CD14-positive monocyte (primary cell): ENCODE results near the gene UBE3A. TPM values are rescaled to one million over a fixed set of nuclear protein-coding genes. Genes with fewer than 3 reads are reported as not detected.
A peak's percentile ranks its signal among the peaks of the same experiment; 100 is the strongest.

Experiments
- DNase-seq, 3 donors: peaks; one replicate each; pipeline ENCODE4 v3.0.0-alpha.2; 2011 to 2022
- H2AFZ ChIP-seq: 2 replicates; pipeline ENCODE4 v1.6.0; 2012; ENCODE audit warnings: mild to moderate bottlenecking, low read depth, low read length, inconsistent platforms; ENCODE audit not compliant: insufficient read depth, poor library complexity, severe bottlenecking
- H3K27ac ChIP-seq, 2 donors: 1 replicate in 1 of 2; 2 replicates in 1 of 2; pipeline ENCODE4 v1.5.1; 2012 to 2013; ENCODE audit warnings: low read length in 2 of 2, control low read depth in 1 of 2, inconsistent platforms in 1 of 2, low read depth in 1 of 2, mild to moderate bottlenecking in 1 of 2
- H3K27me3 ChIP-seq, 2 donors: one replicate each; pipeline versions ENCODE4 v1.6.0 to v1.6.1; 2011 to 2013; ENCODE audit warnings: low read length in 2 of 2; ENCODE audit not compliant: control insufficient read depth in 2 of 2, insufficient read depth in 2 of 2
- H3K36me3 ChIP-seq, 2 donors: replicated peaks in 1 of 2; 1 replicate in 1 of 2; 2 replicates in 1 of 2; pipeline versions ENCODE4 v1.5.1 to v1.6.1; 2012 to 2013; ENCODE audit warnings: low read length in 2 of 2, control low read depth in 1 of 2, inconsistent platforms in 1 of 2, mild to moderate bottlenecking in 1 of 2; ENCODE audit not compliant: insufficient read depth in 2 of 2, control insufficient read depth in 1 of 2
- H3K4me1 ChIP-seq, 2 donors: 1 replicate in 1 of 2; 2 replicates in 1 of 2; pipeline versions ENCODE4 v1.5.1 to v1.6.1; 2012 to 2013; ENCODE audit warnings: low read length in 2 of 2, control low read depth in 1 of 2, inconsistent platforms in 1 of 2, mild to moderate bottlenecking in 1 of 2, moderate library complexity in 1 of 2; ENCODE audit not compliant: insufficient read depth in 2 of 2, control insufficient read depth in 1 of 2
- H3K4me2 ChIP-seq: replicated peaks from 2 replicates; pipeline ENCODE3; 2012; ENCODE audit warnings: low read length, moderate library complexity, mild to moderate bottlenecking; ENCODE audit not compliant: poor library complexity, severe bottlenecking; ENCODE audit errors: extremely low read depth
- H3K4me3 ChIP-seq, 3 experiments: fragments of 200-600 bp in 1 of 3; sonication (generic) in 1 of 3; replicated peaks in 1 of 3; 1 replicate in 2 of 3; 2 replicates in 1 of 3; pipeline ENCODE4 v1.5.1; 2011 to 2013; ENCODE audit warnings: low read length in 3 of 3, mild to moderate bottlenecking in 3 of 3, control low read depth in 2 of 3, low read depth in 2 of 3, inconsistent platforms in 1 of 3, moderate library complexity in 1 of 3
- H3K79me2 ChIP-seq: 2 replicates; pipeline ENCODE4 v1.6.0; 2012; ENCODE audit warnings: mild to moderate bottlenecking, control low read depth, inconsistent platforms, low read length, moderate library complexity; ENCODE audit not compliant: insufficient read depth
- H3K9ac ChIP-seq: 2 replicates; pipeline ENCODE4 v1.6.0; 2017; ENCODE audit warnings: low read length, mild to moderate bottlenecking; ENCODE audit not compliant: insufficient read depth, poor library complexity, severe bottlenecking
- H3K9me3 ChIP-seq, 2 donors: replicated peaks in 1 of 2; 1 replicate in 1 of 2; 2 replicates in 1 of 2; pipeline versions ENCODE4 v1.5.1 to v1.6.1; 2012 to 2013; ENCODE audit warnings: low read length in 2 of 2, control low read depth in 1 of 2; ENCODE audit not compliant: control insufficient read depth in 1 of 2, insufficient read depth in 1 of 2
- H4K20me1 ChIP-seq: 2 replicates; pipeline ENCODE4 v1.6.0; 2012; ENCODE audit warnings: mild to moderate bottlenecking, low read length, control low read depth, moderate library complexity; ENCODE audit not compliant: insufficient read depth
- H3K27ac Mint-ChIP-seq, 7 donors: one replicate each; pipeline ENCODE4 v1.8.0; 2020; ENCODE audit warnings: mild to moderate bottlenecking in 7 of 7, mixed read lengths in 7 of 7, moderate library complexity in 6 of 7, inconsistent platforms in 2 of 7
- H3K27me3 Mint-ChIP-seq, 3 donors: one replicate each; pipeline ENCODE4 v1.8.0; 2021 to 2022; ENCODE audit warnings: low read depth in 3 of 3, mild to moderate bottlenecking in 3 of 3, mixed read lengths in 3 of 3, moderate library complexity in 3 of 3, inconsistent platforms in 1 of 3
- H3K36me3 Mint-ChIP-seq, 2 donors: one replicate each; pipeline ENCODE4 v1.8.0; 2020; ENCODE audit warnings: mixed read lengths in 2 of 2, inconsistent platforms in 1 of 2, mild to moderate bottlenecking in 1 of 2
- H3K4me1 Mint-ChIP-seq: one replicate; pipeline ENCODE4 v1.8.0; 2020; ENCODE audit warnings: mild to moderate bottlenecking, mixed read lengths
- H3K4me3 Mint-ChIP-seq, 2 donors: one replicate each; pipeline ENCODE4 v1.8.0; 2020; ENCODE audit warnings: mild to moderate bottlenecking in 2 of 2, mixed read lengths in 2 of 2, moderate library complexity in 1 of 2
- H3K9me3 Mint-ChIP-seq, 7 donors: one replicate each; pipeline ENCODE4 v1.8.0; 2020 to 2022; ENCODE audit warnings: mixed read lengths in 7 of 7, mild to moderate bottlenecking in 6 of 7, moderate library complexity in 6 of 7, inconsistent platforms in 2 of 7
- WGBS: methylation state at CpG from one replicate; pipeline ENCODE4 v1.1.5; 2013; ENCODE audit warnings: missing lambda C conversion rate; ENCODE audit not compliant: insufficient coverage; 5-methylcytosine and 5-hydroxymethylcytosine counted together
- intact Hi-C, 2 donors: fragments of 100-400 bp; cut with micrococcal nuclease; formaldehyde crosslinking; loops; one replicate each; pipeline versions ENCODE4 v1.15.0 to v1.15.1; 2023
- polyA plus RNA-seq, 3 donors: library from polyadenylated mRNA; depleted of rRNA in 1 of 3; unstranded in 2 of 3; stranded (reverse) in 1 of 3; fragments of 300-500 nt in 2 of 3; fragments of >200 nt in 1 of 3; fragmentation: Illumina TruSeq in 2 of 3; gene quantifications; 1 replicate in 2 of 3; 2 replicates in 1 of 3; pipeline ENCODE4 v1.2.3, GENCODE V29; 2012 to 2021
- TF ChIP-seq, protein P1 (sequence below): fragments of 200-600 bp; IDR thresholded peaks from one replicate; pipeline ENCODE4 v1.8.0; 2022; ENCODE audit warnings: antibody characterized with exemption, mild to moderate bottlenecking

UBE3A gene
- polyA plus RNA-seq, 3 donors, result 13.9 to 73.3 (median 54.5) TPM

DNA sequence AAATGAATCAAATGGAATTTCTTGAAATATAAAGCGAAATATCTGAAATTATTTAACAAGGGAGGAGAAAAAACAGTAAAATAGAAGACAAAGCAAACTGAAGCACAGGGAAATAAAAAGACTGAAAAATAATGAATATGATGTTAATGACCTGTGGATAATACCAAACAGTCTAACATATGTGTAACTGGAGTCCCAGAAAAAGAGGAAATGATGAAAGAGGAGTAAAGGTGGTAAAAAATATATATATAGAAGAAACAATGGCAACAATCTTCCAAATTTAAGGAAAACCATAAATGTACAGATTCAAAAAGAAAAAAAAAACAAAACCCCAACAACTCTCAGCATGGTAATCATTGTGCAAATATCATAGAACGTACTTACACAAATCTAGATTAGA, 21.2 kb downstream of the UBE3A start:
- peaks cover 0 to 22% of the 10 kb centered on the region in 2 donors for H3K36me3 ChIP-seq
- peaks cover 47% of the 10 kb centered on the region for H4K20me1 ChIP-seq
- Mint-ChIP-seq H3K27me3 (no peaks in the 10 kb centered on the region), H3K27ac (no peak overlapping the region), H3K4me3 (no peak overlapping the region), H3K9me3 (peaks cover 4 to 24% (median 21%) of the 10 kb centered on the region in 7 donors), H3K36me3 (peaks cover 13 to 27% of the 10 kb centered on the region in 2 donors), H3K4me1 (peaks cover 12% of the 10 kb centered on the region)
- no peak overlapping the region for H3K4me2 ChIP-seq
- no peaks in the 10 kb centered on the region for H3K27me3 ChIP-seq
- H3K4me3 ChIP-seq, result no peak overlapping the region
- no CpG with 5 or more reads among the region's 2 CpGs for WGBS
- peaks cover 4 to 26% of the 10 kb centered on the region in 2 donors for H3K9me3 ChIP-seq
- no peak overlapping the region for H3K27ac ChIP-seq
- intact Hi-C loops, result no loop called here
- no peak for DNase-seq
- H3K9ac ChIP-seq, result no peak overlapping the region
- H2AFZ ChIP-seq, result no peak overlapping the region
- TF ChIP-seq, protein P1, sequence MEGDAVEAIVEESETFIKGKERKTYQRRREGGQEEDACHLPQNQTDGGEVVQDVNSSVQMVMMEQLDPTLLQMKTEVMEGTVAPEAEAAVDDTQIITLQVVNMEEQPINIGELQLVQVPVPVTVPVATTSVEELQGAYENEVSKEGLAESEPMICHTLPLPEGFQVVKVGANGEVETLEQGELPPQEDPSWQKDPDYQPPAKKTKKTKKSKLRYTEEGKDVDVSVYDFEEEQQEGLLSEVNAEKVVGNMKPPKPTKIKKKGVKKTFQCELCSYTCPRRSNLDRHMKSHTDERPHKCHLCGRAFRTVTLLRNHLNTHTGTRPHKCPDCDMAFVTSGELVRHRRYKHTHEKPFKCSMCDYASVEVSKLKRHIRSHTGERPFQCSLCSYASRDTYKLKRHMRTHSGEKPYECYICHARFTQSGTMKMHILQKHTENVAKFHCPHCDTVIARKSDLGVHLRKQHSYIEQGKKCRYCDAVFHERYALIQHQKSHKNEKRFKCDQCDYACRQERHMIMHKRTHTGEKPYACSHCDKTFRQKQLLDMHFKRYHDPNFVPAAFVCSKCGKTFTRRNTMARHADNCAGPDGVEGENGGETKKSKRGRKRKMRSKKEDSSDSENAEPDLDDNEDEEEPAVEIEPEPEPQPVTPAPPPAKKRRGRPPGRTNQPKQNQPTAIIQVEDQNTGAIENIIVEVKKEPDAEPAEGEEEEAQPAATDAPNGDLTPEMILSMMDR, result no peak
- H3K79me2 ChIP-seq, result peaks cover 100% of the 10 kb centered on the region
- H3K4me1 ChIP-seq, result no peaks in the 10 kb centered on the region

DNA sequence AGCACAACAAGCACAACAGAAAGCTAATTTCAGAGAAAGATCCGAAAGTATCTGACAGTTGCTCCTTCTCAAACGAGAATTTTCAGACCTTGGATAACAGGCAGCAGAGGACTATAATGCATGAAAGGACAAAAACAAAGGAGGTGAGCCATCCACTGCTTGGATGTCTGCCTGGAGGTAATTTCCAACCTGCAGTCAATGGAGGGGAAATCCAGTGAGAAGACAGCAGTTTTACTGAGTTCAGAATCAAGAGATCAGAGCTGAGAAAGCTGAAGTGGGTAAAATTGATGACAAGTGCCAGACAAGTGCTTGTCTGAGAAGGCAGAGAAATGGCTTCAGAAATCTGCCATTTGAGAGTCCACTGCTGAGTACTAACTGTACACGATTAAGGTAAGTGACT, 22.1 kb downstream of the UBE3A start:
- H3K79me2 ChIP-seq, result peaks cover 100% of the 10 kb centered on the region
- TF ChIP-seq, protein P1, result no peak
- H3K9me3 ChIP-seq, result peaks cover 4 to 26% of the 10 kb centered on the region in 2 donors
- H3K9ac ChIP-seq, result no peak overlapping the region
- Mint-ChIP-seq H3K36me3 (peaks cover 13 to 24% of the 10 kb centered on the region in 2 donors), H3K27me3 (no peaks in the 10 kb centered on the region), H3K4me3 (no peak overlapping the region), H3K27ac (peak overlapping the region in 1 of 7 donors; percentile 16), H3K9me3 (peaks cover 4 to 24% (median 19%) of the 10 kb centered on the region in 7 donors), H3K4me1 (peaks cover 12% of the 10 kb centered on the region)
- H2AFZ ChIP-seq, result no peak overlapping the region
- no peaks in the 10 kb centered on the region for H3K27me3 ChIP-seq
- peak in 1 of 3 donors; percentile 7 for DNase-seq
- H3K27ac ChIP-seq, result no peak overlapping the region
- H3K4me3 ChIP-seq, result no peak overlapping the region
- H3K4me1 ChIP-seq, result peaks cover 1 to 2% of the 10 kb centered on the region in 2 donors
- peaks cover 46% of the 10 kb centered on the region for H4K20me1 ChIP-seq
- H3K4me2 ChIP-seq, result no peak overlapping the region
- intact Hi-C loops, result no loop called here
- WGBS, result no CpG with 5 or more reads among the region's 3 CpGs
- H3K36me3 ChIP-seq, result peaks cover 0 to 21% of the 10 kb centered on the region in 2 donors
